HepG2 (cell line): Measurements from ENCODE around the gene LIMS2. TPM values are rescaled to one million over a fixed set of nuclear protein-coding genes. Genes with fewer than 3 reads are reported as not detected.

ENCODE experiments used
- CREM ChIP-seq, 2 experiments: sonication (generic) in 1 of 2; formaldehyde crosslinking in 1 of 2; IDR thresholded peaks; 2 replicates each; pipeline versions ENCODE4 v1.4.0 to v1.6.1; 2016 to 2020; ENCODE audit warnings: antibody characterized with exemption in 1 of 2, mild to moderate bottlenecking in 1 of 2, missing genetic modification reagents in 1 of 2
- ELF3 ChIP-seq: IDR thresholded peaks from 2 replicates; pipeline ENCODE4 v1.6.1; 2016; ENCODE audit warnings: missing genetic modification reagents, missing compliant biosample characterization
- GABPB1 ChIP-seq: IDR thresholded peaks from 2 replicates; pipeline ENCODE4 v1.6.1; 2016; ENCODE audit warnings: mild to moderate bottlenecking, missing genetic modification reagents, moderate library complexity, missing compliant biosample characterization
- KDM4B ChIP-seq: sonication (generic); formaldehyde crosslinking; IDR thresholded peaks from 2 replicates; pipeline ENCODE4 v1.4.0; 2020; ENCODE audit warnings: missing genetic modification reagents
- KLF12 ChIP-seq: sonication (generic); formaldehyde crosslinking; IDR thresholded peaks from 2 replicates; pipeline ENCODE4 v1.4.0; 2020; ENCODE audit warnings: missing genetic modification reagents, borderline replicate concordance
- KLF15 ChIP-seq: sonication (generic); formaldehyde crosslinking; IDR thresholded peaks from 2 replicates; pipeline ENCODE4 v1.8.1; 2023; ENCODE audit warnings: borderline replicate concordance, mild to moderate bottlenecking, inconsistent platforms, missing genetic modification reagents, mixed read lengths
- KLF6 ChIP-seq: IDR thresholded peaks from 2 replicates; pipeline ENCODE4 v1.8.0; 2016; ENCODE audit warnings: missing biosample characterization, missing genetic modification reagents
- PLSCR1 ChIP-seq: sonication (generic); formaldehyde crosslinking; IDR thresholded peaks from 2 replicates; pipeline ENCODE4 v1.5.0; 2020; ENCODE audit warnings: missing genetic modification reagents, mild to moderate bottlenecking, borderline replicate concordance
- REST ChIP-seq, 2 experiments: IDR thresholded peaks; 2 replicates each; pipeline ENCODE4 v1.6.1; 2011 to 2012; ENCODE audit warnings: low read length in 2 of 2, borderline replicate concordance in 1 of 2, low read depth in 1 of 2, mild to moderate bottlenecking in 1 of 2, moderate library complexity in 1 of 2
- THAP11 ChIP-seq: IDR thresholded peaks from 2 replicates; pipeline ENCODE4 v1.6.1; 2016; ENCODE audit warnings: missing biosample characterization, missing genetic modification reagents
- THAP8 ChIP-seq: sonication (generic); formaldehyde crosslinking; IDR thresholded peaks from 2 replicates; pipeline ENCODE4 v1.5.1; 2020; ENCODE audit warnings: missing genetic modification reagents, mild to moderate bottlenecking, borderline replicate concordance
- ZBTB7A ChIP-seq: sonication (generic); formaldehyde crosslinking; IDR thresholded peaks from 2 replicates; pipeline ENCODE4 v1.8.0; 2022; ENCODE audit warnings: mild to moderate bottlenecking, missing genetic modification reagents
- ZFP82 ChIP-seq: sonication (generic); formaldehyde crosslinking; IDR thresholded peaks from 2 replicates; pipeline ENCODE4 v1.5.1; 2020; ENCODE audit warnings: mild to moderate bottlenecking, missing genetic modification reagents, borderline replicate concordance
- ZFYVE20 ChIP-seq: sonication (generic); formaldehyde crosslinking; IDR thresholded peaks from 2 replicates; pipeline ENCODE4 v1.8.0; 2023; ENCODE audit warnings: low read depth, mild to moderate bottlenecking, moderate library complexity, missing genetic modification reagents, borderline replicate concordance
- ZNF607 ChIP-seq: sonication (generic); formaldehyde crosslinking; IDR thresholded peaks from 2 replicates; pipeline ENCODE4 v1.5.1; 2020; ENCODE audit warnings: missing genetic modification reagents, mild to moderate bottlenecking, borderline replicate concordance
- ZNF691 ChIP-seq: sonication (generic); formaldehyde crosslinking; IDR thresholded peaks from 2 replicates; pipeline ENCODE4 v1.4.0; 2020; ENCODE audit warnings: missing genetic modification reagents, low read depth, mild to moderate bottlenecking, borderline replicate concordance
- ZNF883 ChIP-seq: sonication (generic); formaldehyde crosslinking; IDR thresholded peaks from 2 replicates; pipeline ENCODE4 v1.5.1; 2020; ENCODE audit warnings: mild to moderate bottlenecking, missing genetic modification reagents; ENCODE audit errors: not compliant biosample characterization
- polyA plus RNA-seq, 8 experiments: library from polyadenylated mRNA; depleted of rRNA in 3 of 8; stranded (reverse) in 7 of 8; unstranded in 1 of 8; fragments of >200 nt; fragmentation: Illumina TruSeq in 4 of 8; extraction: Trizol in 4 of 8; gene quantifications; 2 replicates each; pipeline versions ENCODE4 v1.2.1 to v1.2.3, GENCODE V29; 2011 to 2016; ENCODE audit warnings: low read depth in 4 of 8, missing spikeins in 1 of 8, mixed read lengths in 1 of 8; ENCODE audit not compliant: insufficient read depth in 1 of 8
- total RNA-seq, 5 experiments: library from RNA; depleted of rRNA; stranded (reverse); fragments of >200 nt; fragmentation: Illumina TruSeq; extraction: Trizol; gene quantifications; 2 replicates each; pipeline ENCODE4 v1.2.3, GENCODE V29; 2016; ENCODE audit warnings: low read depth in 1 of 5
- TF ChIP-seq, protein P1 (sequence below): IDR thresholded peaks from 2 replicates; pipeline ENCODE4 v1.6.1; 2012; ENCODE audit warnings: low read length, improper control_type of control experiment

LIMS2 gene
- total and polyA plus RNA-seq, 2 of the 13 experiments (the other 11 are each of a cell fraction or from before 2014, with no cell fraction given) = 1.0 to 1.9 TPM

DNA sequence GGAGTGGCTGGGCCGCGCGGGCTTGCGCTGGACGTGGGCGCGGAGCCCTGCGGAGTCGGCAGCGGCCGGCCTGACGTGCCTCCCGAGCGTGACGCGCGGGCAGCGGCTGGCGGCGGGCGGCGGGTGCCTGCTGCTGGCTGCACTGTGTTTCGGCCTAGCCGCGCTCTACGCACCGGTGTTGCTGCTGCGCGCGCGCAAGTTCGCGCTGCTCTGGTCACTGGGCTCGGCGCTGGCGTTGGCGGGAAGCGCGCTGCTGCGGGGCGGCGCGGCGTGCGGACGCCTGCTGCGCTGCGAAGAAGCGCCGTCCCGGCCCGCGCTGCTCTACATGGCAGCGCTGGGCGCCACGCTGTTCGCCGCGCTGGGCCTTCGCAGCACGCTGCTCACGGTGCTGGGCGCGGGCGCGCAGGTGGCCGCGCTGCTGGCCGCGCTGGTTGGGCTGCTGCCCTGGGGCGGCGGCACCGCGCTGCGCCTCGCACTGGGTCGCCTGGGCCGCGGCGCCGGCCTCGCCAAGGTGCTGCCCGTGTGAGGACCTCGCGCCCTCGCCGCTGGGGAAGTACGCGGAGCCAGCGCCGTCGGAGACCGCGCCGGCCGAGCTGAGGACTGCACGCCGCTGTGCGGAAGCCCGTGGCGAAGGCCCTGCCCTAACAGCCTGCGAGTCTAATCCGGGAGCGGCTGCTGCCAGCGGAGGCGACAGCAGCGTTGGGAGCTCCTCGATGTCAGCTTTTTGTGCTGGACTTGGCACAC lies 26.5 kb upstream of the LIMS2 start (continued):
- TF ChIP-seq ZNF883 (CRISPR knock-in tag) = peak; percentile 84
- TF ChIP-seq ZFYVE20 (CRISPR knock-in tag) = peak; percentile 96
- TF ChIP-seq KLF6 (CRISPR knock-in tag) = peak; percentile 72; the same call in 1 of the 2 replicates
- peak; percentile 83 for TF ChIP-seq GABPB1
- no peak for TF ChIP-seq PLSCR1 (CRISPR knock-in tag)
- TF ChIP-seq ZNF691 (CRISPR knock-in tag) = peak; percentile 93
- TF ChIP-seq KLF15 = peak; percentile 36; the same call in 1 of the 2 replicates
- 0 out of 4 replicates have a peak, but pooled peaks of 1 of the 2 experiments have one; percentile 27 for TF ChIP-seq REST (IDR thresholded peaks at IDR 0.05; ENCODE audit: borderline replicate concordance in 1 of 2, low read depth in 1 of 2, low read length in 2 of 2)
- no peak for TF ChIP-seq KDM4B (CRISPR knock-in tag)
- 0 out of 2 replicates have a peak, but pooled peaks have one; percentile 65 for TF ChIP-seq THAP8
- peak; percentile 72 for TF ChIP-seq THAP11 (CRISPR knock-in tag)
- TF ChIP-seq ZBTB7A (CRISPR knock-in tag) = no peak
- TF ChIP-seq, protein P1, sequence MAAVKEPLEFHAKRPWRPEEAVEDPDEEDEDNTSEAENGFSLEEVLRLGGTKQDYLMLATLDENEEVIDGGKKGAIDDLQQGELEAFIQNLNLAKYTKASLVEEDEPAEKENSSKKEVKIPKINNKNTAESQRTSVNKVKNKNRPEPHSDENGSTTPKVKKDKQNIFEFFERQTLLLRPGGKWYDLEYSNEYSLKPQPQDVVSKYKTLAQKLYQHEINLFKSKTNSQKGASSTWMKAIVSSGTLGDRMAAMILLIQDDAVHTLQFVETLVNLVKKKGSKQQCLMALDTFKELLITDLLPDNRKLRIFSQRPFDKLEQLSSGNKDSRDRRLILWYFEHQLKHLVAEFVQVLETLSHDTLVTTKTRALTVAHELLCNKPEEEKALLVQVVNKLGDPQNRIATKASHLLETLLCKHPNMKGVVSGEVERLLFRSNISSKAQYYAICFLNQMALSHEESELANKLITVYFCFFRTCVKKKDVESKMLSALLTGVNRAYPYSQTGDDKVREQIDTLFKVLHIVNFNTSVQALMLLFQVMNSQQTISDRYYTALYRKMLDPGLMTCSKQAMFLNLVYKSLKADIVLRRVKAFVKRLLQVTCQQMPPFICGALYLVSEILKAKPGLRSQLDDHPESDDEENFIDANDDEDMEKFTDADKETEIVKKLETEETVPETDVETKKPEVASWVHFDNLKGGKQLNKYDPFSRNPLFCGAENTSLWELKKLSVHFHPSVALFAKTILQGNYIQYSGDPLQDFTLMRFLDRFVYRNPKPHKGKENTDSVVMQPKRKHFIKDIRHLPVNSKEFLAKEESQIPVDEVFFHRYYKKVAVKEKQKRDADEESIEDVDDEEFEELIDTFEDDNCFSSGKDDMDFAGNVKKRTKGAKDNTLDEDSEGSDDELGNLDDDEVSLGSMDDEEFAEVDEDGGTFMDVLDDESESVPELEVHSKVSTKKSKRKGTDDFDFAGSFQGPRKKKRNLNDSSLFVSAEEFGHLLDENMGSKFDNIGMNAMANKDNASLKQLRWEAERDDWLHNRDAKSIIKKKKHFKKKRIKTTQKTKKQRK = no peak
- TF ChIP-seq KLF12 = peak; percentile 51
- TF ChIP-seq ELF3 = peak; percentile 38; the same call in 1 of the 2 replicates
- no peak for TF ChIP-seq CREM (IDR thresholded peaks at IDR 0.05)
- TF ChIP-seq CREM (CRISPR knock-in tag; IDR thresholded peaks at IDR 0.05) = no peak
- TF ChIP-seq ZFP82 (CRISPR knock-in tag) = no peak; the same call in 1 of the 2 replicates
- no peak for TF ChIP-seq ZNF607 (CRISPR knock-in tag)
